Heart left ventricle (tissue), 16 donors: ENCODE results near the gene ARHGAP23. TPM values are rescaled to one million over a fixed set of nuclear protein-coding genes. Genes with fewer than 3 reads are reported as not detected.
A peak's percentile ranks its signal among the peaks of the same experiment; 100 is the strongest.

Experiments
- ATAC-seq, 4 donors: fragments of 200-7000 bp; cut with Tn5 transposase; one replicate each; pipeline ENCODE4 v1.9.1; 2020 to 2022; ENCODE audit warnings: moderate library complexity in 4 of 4, mild to moderate bottlenecking in 3 of 4, moderate number of reproducible peaks in 1 of 4
- DNase-seq, 5 donors: peaks; one replicate each; pipeline ENCODE4 v3.0.0-alpha.2; 2020
- H3K27ac ChIP-seq, 12 donors: fragments of 200-600 bp; sonication (generic) in 4 of 12; one replicate each; pipeline versions ENCODE4 v1.5.0 to v1.8.0; 2016 to 2022; ENCODE audit warnings: mild to moderate bottlenecking in 2 of 12
- H3K27me3 ChIP-seq, 9 donors: fragments of 200-600 bp; sonication (generic) in 2 of 9; one replicate each; pipeline versions ENCODE4 v1.5.1 to v1.8.0; 2016 to 2022; ENCODE audit warnings: mild to moderate bottlenecking in 3 of 9
- H3K36me3 ChIP-seq, 9 donors: fragments of 200-600 bp; sonication (generic) in 2 of 9; one replicate each; pipeline versions ENCODE4 v1.5.0 to v1.8.0; 2018 to 2022; ENCODE audit warnings: mild to moderate bottlenecking in 2 of 9
- H3K4me1 ChIP-seq, 12 donors: fragments of 200-600 bp; sonication (generic) in 4 of 12; one replicate each; pipeline versions ENCODE4 v1.5.0 to v1.8.0; 2016 to 2022; ENCODE audit warnings: mild to moderate bottlenecking in 3 of 12
- H3K4me3 ChIP-seq, 12 donors: fragments of 200-600 bp; sonication (generic) in 4 of 12; one replicate each; pipeline versions ENCODE4 v1.5.0 to v1.8.0; 2017 to 2022; ENCODE audit warnings: mild to moderate bottlenecking in 9 of 12, moderate library complexity in 4 of 12
- H3K9me3 ChIP-seq, 12 donors: fragments of 200-600 bp; sonication (generic) in 4 of 12; one replicate each; pipeline versions ENCODE4 v1.5.0 to v1.8.0; 2016 to 2022; ENCODE audit warnings: mild to moderate bottlenecking in 1 of 12
- POLR2A ChIP-seq, 2 donors: fragments of 450-650 bp; IDR thresholded peaks; one replicate each; pipeline ENCODE4 v1.6.1; 2017; ENCODE audit warnings: antibody characterized with exemption in 2 of 2, mild to moderate bottlenecking in 2 of 2, moderate library complexity in 2 of 2
- WGBS, 4 donors: extraction: QIAGEN DNeasy Blood & Tissue Kit in 2 of 4; methylation state at CpG; one replicate each; pipeline versions ENCODE4 v1.1.5 to v1.1.7; 2013 to 2018; 5-methylcytosine and 5-hydroxymethylcytosine counted together
- intact Hi-C, 10 donors: fragments of 100-400 bp; cut with DNase I; formaldehyde crosslinking; loops; one replicate each; pipeline versions ENCODE4 v1.11.1 to v1.14.2; 2022
- polyA plus RNA-seq, 2 donors: library from polyadenylated mRNA; stranded (reverse); fragments of 200-250 nt; gene quantifications; one replicate each; pipeline ENCODE4 v1.2.3, GENCODE V29; 2013
- total RNA-seq, 9 donors: library from RNA; depleted of rRNA in 2 of 9; stranded (reverse); fragments of >200 nt in 2 of 9; fragmentation: NEBNext Ultra II Directional in 3 of 9; extraction: Animal tissue kit (Norgen Biotek cat#: 25700) in 3 of 9; gene quantifications; one replicate each; pipeline versions ENCODE4 v1.1.0 to v1.2.4, GENCODE V29; 2016 to 2023
- TF ChIP-seq, protein P1 (sequence below), 12 donors: fragments of 200-600 bp; sonication (generic) in 4 of 12; IDR thresholded peaks; one replicate each; pipeline versions ENCODE4 v1.5.0 to v1.8.0; 2018 to 2022; ENCODE audit warnings: antibody characterized with exemption in 12 of 12, mild to moderate bottlenecking in 5 of 12
- donor health status: ischemic (EF 13 %, LVEDD 7.1; RV severe dilation, severe dysfunction).
- donor health status: healthy with polysubstance abuse.
- donor health status: DM: no; HTN: yes; CAD: no.
- donor health status: DM: no; HTN: no; CAD: no.
- donor health status: ischemic (EF 25% LVEDD 6.9; RV normal size, moderate dysfunction).
- donor health status: ischemic (EF 25% LVEDD 5.7; RV mildly dilated, moderate dysfunction).
- donor health status: healthy.
- donor health status: DM: yes; HTN: yes; CAD: no.
- donor health status: ischemic (EF 35%, LVEDD 5.7; RV mildly dilated, moderate dysfunction).
- donor health status: nonischemic (EF 11% LVEDD 7.7; RV severe dilation, severe dysfunction).
- donor health status: DM: yes; HTN: yes; CAD: no.
- donor health status: PGD.
- donor health status: ischemic (EF 29% LVEDD 5.4; RV normal size, mild dysfunction).
- donor health status: nonischemic (EF 23%, LVEDD 6.1; RV moderate dilation, normal function).

Gene ARHGAP23
- total and polyA plus RNA-seq, 11 donors = 28.0 to 73.1 (median 66.3) TPM

GRCh38 chr17:38532451-38532850, 104.2 kb downstream of the ARHGAP23 start:
- no peak overlapping the region for H3K4me3 ChIP-seq
- no peak overlapping the region for H3K27ac ChIP-seq
- H3K9me3 ChIP-seq = no peaks in the 10 kb centered on the region
- no peaks in the 10 kb centered on the region for H3K36me3 ChIP-seq
- ATAC-seq (no peak), DNase-seq (no peak)
- WGBS, 4 donors = 75 to 86% (median 82%) methylated on average over 16 of the region's 16 CpGs
- intact Hi-C loops = no loop called here
- no peaks in the 10 kb centered on the region for H3K4me1 ChIP-seq
- peaks cover 0 to 49% (median 6%) of the 10 kb centered on the region in 9 donors for H3K27me3 ChIP-seq
- TF ChIP-seq, protein P1, sequence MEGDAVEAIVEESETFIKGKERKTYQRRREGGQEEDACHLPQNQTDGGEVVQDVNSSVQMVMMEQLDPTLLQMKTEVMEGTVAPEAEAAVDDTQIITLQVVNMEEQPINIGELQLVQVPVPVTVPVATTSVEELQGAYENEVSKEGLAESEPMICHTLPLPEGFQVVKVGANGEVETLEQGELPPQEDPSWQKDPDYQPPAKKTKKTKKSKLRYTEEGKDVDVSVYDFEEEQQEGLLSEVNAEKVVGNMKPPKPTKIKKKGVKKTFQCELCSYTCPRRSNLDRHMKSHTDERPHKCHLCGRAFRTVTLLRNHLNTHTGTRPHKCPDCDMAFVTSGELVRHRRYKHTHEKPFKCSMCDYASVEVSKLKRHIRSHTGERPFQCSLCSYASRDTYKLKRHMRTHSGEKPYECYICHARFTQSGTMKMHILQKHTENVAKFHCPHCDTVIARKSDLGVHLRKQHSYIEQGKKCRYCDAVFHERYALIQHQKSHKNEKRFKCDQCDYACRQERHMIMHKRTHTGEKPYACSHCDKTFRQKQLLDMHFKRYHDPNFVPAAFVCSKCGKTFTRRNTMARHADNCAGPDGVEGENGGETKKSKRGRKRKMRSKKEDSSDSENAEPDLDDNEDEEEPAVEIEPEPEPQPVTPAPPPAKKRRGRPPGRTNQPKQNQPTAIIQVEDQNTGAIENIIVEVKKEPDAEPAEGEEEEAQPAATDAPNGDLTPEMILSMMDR (IDR thresholded peaks at IDR 0.05) = no peak
- TF ChIP-seq POLR2A (IDR thresholded peaks at IDR 0.05) = no peak

DNA sequence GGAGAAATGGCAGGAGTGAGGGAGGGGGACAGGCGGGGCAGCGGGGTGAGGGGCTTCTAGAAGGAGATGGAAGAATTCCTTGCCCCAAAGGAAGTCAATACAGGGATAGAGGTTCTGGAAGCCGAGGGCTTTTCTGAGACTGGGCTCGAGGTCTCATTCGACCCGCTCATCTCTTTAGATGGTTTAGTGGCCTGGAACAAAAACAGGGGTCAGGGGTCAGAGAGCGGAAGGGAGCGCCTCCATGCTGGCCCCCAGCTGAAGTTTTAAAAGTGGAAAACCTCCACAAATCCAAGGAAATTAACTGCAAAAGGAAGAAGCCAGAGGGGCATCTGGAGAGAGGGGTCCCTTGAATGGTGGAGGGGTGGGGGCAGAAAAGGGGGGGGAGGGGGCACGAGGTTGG, 105.0 kb downstream of the ARHGAP23 start:
- Histone ChIP-seq H3K4me1 (no peaks in the 10 kb centered on the region), H3K9me3 (no peaks in the 10 kb centered on the region), H3K27me3 (peaks cover 0 to 56% (median 6%) of the 10 kb centered on the region in 9 donors), H3K4me3 (no peak overlapping the region), H3K36me3 (no peaks in the 10 kb centered on the region), H3K27ac (no peak overlapping the region)
- WGBS, 4 donors = 73 to 79% (median 75%) methylated on average over 9 of the region's 9 CpGs
- no peak for DNase-seq
- no peak for ATAC-seq
- intact Hi-C loops = no loop called here
- TF ChIP-seq, protein P1 (IDR thresholded peaks at IDR 0.05) = no peak
- TF ChIP-seq POLR2A (IDR thresholded peaks at IDR 0.05) = no peak

GRCh38 chr17:38533866-38534497, 105.7 kb downstream of the ARHGAP23 start:
- intact Hi-C loops = no loop called here

DNA sequence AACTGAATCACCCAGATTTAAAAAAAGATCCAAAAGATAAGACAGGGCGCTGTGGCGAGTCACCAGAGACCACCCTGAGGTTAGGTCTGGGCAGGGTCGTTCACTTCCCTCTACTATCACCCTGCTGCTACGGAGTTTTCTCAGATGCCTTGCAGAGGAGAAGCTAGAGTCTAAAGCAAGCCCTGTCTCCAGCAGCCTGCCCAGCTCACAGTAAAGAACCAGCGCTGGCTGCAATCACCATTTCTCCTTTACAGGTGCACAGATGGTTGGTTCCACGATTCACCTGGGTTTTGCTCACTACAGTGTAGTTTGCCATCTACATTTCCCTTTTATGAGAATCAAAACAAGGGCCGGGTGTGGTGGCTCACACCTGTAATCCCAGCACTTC, 106.2 kb downstream of the ARHGAP23 start:
- peaks cover 0 to 53% (median 6%) of the 10 kb centered on the region in 9 donors for H3K27me3 ChIP-seq
- 63 to 77% (median 68%) methylated on average over 7 of the region's 7 CpGs for WGBS, 4 donors
- no peak for DNase-seq

More at GRCh38 chr17:38533866-38534497, 105.7 kb downstream of the ARHGAP23 start:
- Histone ChIP-seq H3K4me1 (no peaks in the 10 kb centered on the region), H3K27ac (no peak overlapping the region), H3K4me3 (no peak overlapping the region), H3K9me3 (no peaks in the 10 kb centered on the region), H3K27me3 (peaks cover 0 to 53% (median 6%) of the 10 kb centered on the region in 9 donors), H3K36me3 (no peaks in the 10 kb centered on the region)
- ATAC-seq (peak in 1 of 4 donors; percentile 22), DNase-seq (no peak)
- TF ChIP-seq, protein P1 (IDR thresholded peaks at IDR 0.05) = no peak
- TF ChIP-seq POLR2A (IDR thresholded peaks at IDR 0.05) = no peak
- WGBS, 4 donors = 69 to 85% (median 79%) methylated on average over 13 of the region's 13 CpGs

More for the DNA sequence above, 106.2 kb downstream of the ARHGAP23 start:
- H3K27ac ChIP-seq = no peak overlapping the region
- H3K36me3 ChIP-seq = no peaks in the 10 kb centered on the region
- ATAC-seq = no peak
- TF ChIP-seq POLR2A (IDR thresholded peaks at IDR 0.05) = no peak
- TF ChIP-seq, protein P1 (IDR thresholded peaks at IDR 0.05) = no peak
- H3K4me3 ChIP-seq = no peak overlapping the region
- no peaks in the 10 kb centered on the region for H3K9me3 ChIP-seq
- intact Hi-C loops = no loop called here
- H3K4me1 ChIP-seq = no peaks in the 10 kb centered on the region
